Activated CD4-positive, alpha-beta T cell treated with anti-CD3 and anti-CD28 coated beads, Interleukin-2, amount 50 U/mL, for 24 hours (primary cell): Measurements from ENCODE around the gene XKR3.
"Not testable (repeated sequence)": the region's sequence is repeated elsewhere in the genome, so short reads cannot be mapped to it uniquely, and the experiment has no call there.

Experiments
- DNase-seq, 2 donors: peaks; one replicate each; pipeline ENCODE4 v3.0.0-alpha.2; 2020; ENCODE audit warnings: low read depth in 1 of 2, low spot score in 1 of 2

XKR3 gene

GRCh38 chr22:16824716-16825687 is at the start of gene XKR3:
Gene XKR3, minus strand, starts transcription at chr22:16825411. Its CDS starts 17,338 bp downstream, at chr22:16808073.
- DNase-seq = no peak

GRCh38 chr22:16869640-16870039 is 44.4 kb upstream of the XKR3 start:
- DNase-seq = not testable (repeated sequence)

- no peak for DNase-seq
These were observed 41.0 kb upstream of the XKR3 start for GRCh38 chr22:16866167-16866566.

- not testable (repeated sequence) for DNase-seq
These were observed 31.6 kb upstream of the XKR3 start for GRCh38 chr22:16856851-16857250.

- DNase-seq = no peak
These were observed 29.4 kb upstream of the XKR3 start for GRCh38 chr22:16854631-16855030.

GRCh38 chr22:16851268-16851996 is 26.2 kb upstream of the XKR3 start:
- not testable (repeated sequence) for DNase-seq

- DNase-seq = no peak
These were observed 22.1 kb upstream of the XKR3 start for GRCh38 chr22:16847271-16847670.

- DNase-seq = no peak
These were observed 20.7 kb upstream of the XKR3 start for GRCh38 chr22:16845881-16846280.

GRCh38 chr22:16845465-16845864 is 20.3 kb upstream of the XKR3 start:
- no peak for DNase-seq

GRCh38 chr22:16844529-16844928 is 19.3 kb upstream of the XKR3 start:
- no peak for DNase-seq

- DNase-seq = no peak
These were observed 12.9 kb upstream of the XKR3 start for GRCh38 chr22:16838073-16838472.

GRCh38 chr22:16834971-16835370 is 9.8 kb upstream of the XKR3 start:
- no peak for DNase-seq

GRCh38 chr22:16831257-16831656 is 6.0 kb upstream of the XKR3 start:
- DNase-seq = no peak

- DNase-seq = no peak
These were observed 4.8 kb upstream of the XKR3 start for GRCh38 chr22:16829985-16830384.

- no peak for DNase-seq
These were observed 3.7 kb upstream of the XKR3 start for GRCh38 chr22:16828876-16829275.

GRCh38 chr22:16827506-16827905 is 2.3 kb upstream of the XKR3 start:
- no peak for DNase-seq

- no peak for DNase-seq
These were observed 6.0 kb downstream of the XKR3 start for GRCh38 chr22:16819249-16819648.

GRCh38 chr22:16818538-16818937 is 6.7 kb downstream of the XKR3 start:
- no peak for DNase-seq

GRCh38 chr22:16815073-16815472 is 10.1 kb downstream of the XKR3 start:
- DNase-seq = no peak

GRCh38 chr22:16810188-16810802 is 14.9 kb downstream of the XKR3 start:
- no peak for DNase-seq

GRCh38 chr22:16808744-16809143 is 16.5 kb downstream of the XKR3 start:
- no peak for DNase-seq

- no peak for DNase-seq
These were observed 18.1 kb downstream of the XKR3 start for GRCh38 chr22:16807109-16807508.
